ENCODE data around the gene TRIM29.
"Not testable (repeated sequence)": the region's sequence is repeated elsewhere in the genome, so short reads cannot be mapped to it uniquely, and the experiment has no call there.

The TRIM29 gene

GRCh38 chr11:120181376-120181975 is 43.6 kb upstream of the TRIM29 start:
- TF ChIP-seq OSR1 (CRISPR knock-in tag; IDR thresholded peaks at IDR 0.05) (no peak), ZC3H10 (CRISPR knock-in tag; IDR thresholded peaks at IDR 0.05) (no peak), PPARA (CRISPR knock-in tag; IDR thresholded peaks at IDR 0.05; ENCODE audit: borderline replicate concordance) (no peak), PATZ1 (CRISPR knock-in tag; IDR thresholded peaks at IDR 0.05; ENCODE audit: borderline replicate concordance) (no peak), TSHZ2 (CRISPR knock-in tag; IDR thresholded peaks at IDR 0.05) (no peak), CSDC2 (CRISPR knock-in tag; IDR thresholded peaks at IDR 0.05) (no peak)
- no peak for ATAC-seq

- TF ChIP-seq TCF4 (CRISPR knock-in tag; IDR thresholded peaks at IDR 0.05; ENCODE audit: borderline replicate concordance), result no peak
- TF ChIP-seq ZFP30 (CRISPR knock-in tag; IDR thresholded peaks at IDR 0.05), result no peak
- peak; percentile 35; the same call in 2 of the 3 replicates for ATAC-seq
Observed at GRCh38 chr11:120180551-120181232, 42.8 kb upstream of the TRIM29 start.

DNA sequence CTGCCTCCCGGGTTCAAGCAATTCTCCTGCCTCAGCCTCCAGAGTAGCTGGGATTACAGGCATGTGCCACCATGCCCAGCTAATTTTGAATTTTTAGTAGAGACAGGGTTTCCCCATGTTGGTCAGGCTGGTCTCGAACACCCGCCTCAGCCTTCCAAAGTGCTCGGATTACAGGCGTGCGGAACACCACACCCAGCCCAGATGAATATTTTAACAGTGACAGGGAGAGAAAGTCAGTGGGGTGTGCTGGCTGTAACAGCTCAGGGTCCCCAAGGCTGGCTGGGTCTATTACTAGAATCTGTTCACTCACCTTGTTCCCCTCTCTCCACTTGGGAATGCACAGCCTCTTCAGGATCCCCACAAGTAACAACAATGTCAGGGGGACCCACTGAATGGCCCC is 42.1 kb upstream of the TRIM29 start:
- ATAC-seq, result not testable (repeated sequence)

- no peak for TF ChIP-seq TCF4 (CRISPR knock-in tag; IDR thresholded peaks at IDR 0.05; ENCODE audit: borderline replicate concordance)
- TF ChIP-seq POU6F1 (CRISPR knock-in tag; IDR thresholded peaks at IDR 0.05; ENCODE audit: borderline replicate concordance, low read depth), result no peak
- no peak for TF ChIP-seq ESRRG (CRISPR knock-in tag; IDR thresholded peaks at IDR 0.05)
- no peak for TF ChIP-seq OSR1 (CRISPR knock-in tag; IDR thresholded peaks at IDR 0.05)
- no peak for TF ChIP-seq CSDC2 (CRISPR knock-in tag; IDR thresholded peaks at IDR 0.05)
- TF ChIP-seq ARNTL (CRISPR knock-in tag; IDR thresholded peaks at IDR 0.05; ENCODE audit: borderline replicate concordance, low read depth), result no peak
- TF ChIP-seq ZFP30 (CRISPR knock-in tag; IDR thresholded peaks at IDR 0.05), result no peak
- no peak for TF ChIP-seq GLIS3 (CRISPR knock-in tag; IDR thresholded peaks at IDR 0.05)
- TF ChIP-seq, protein P1, sequence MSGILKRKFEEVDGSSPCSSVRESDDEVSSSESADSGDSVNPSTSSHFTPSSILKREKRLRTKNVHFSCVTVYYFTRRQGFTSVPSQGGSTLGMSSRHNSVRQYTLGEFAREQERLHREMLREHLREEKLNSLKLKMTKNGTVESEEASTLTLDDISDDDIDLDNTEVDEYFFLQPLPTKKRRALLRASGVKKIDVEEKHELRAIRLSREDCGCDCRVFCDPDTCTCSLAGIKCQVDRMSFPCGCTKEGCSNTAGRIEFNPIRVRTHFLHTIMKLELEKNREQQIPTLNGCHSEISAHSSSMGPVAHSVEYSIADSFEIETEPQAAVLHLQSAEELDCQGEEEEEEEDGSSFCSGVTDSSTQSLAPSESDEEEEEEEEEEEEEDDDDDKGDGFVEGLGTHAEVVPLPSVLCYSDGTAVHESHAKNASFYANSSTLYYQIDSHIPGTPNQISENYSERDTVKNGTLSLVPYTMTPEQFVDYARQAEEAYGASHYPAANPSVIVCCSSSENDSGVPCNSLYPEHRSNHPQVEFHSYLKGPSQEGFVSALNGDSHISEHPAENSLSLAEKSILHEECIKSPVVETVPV (CRISPR knock-in tag; IDR thresholded peaks at IDR 0.05), result no peak
- TF ChIP-seq PPARA (CRISPR knock-in tag; IDR thresholded peaks at IDR 0.05; ENCODE audit: borderline replicate concordance), result no peak
- TF ChIP-seq ISL1 (CRISPR knock-in tag; IDR thresholded peaks at IDR 0.05), result no peak
- no peak for TF ChIP-seq TSHZ2 (CRISPR knock-in tag; IDR thresholded peaks at IDR 0.05)
- no peak for TF ChIP-seq ZFP3 (CRISPR knock-in tag; IDR thresholded peaks at IDR 0.05)
- TF ChIP-seq ZNF8 (CRISPR knock-in tag; IDR thresholded peaks at IDR 0.05), result no peak
- no peak for TF ChIP-seq ZC3H10 (CRISPR knock-in tag; IDR thresholded peaks at IDR 0.05)
- no peak for TF ChIP-seq ZNF70 (CRISPR knock-in tag; IDR thresholded peaks at IDR 0.05)
- TF ChIP-seq SNAI2 (CRISPR knock-in tag; IDR thresholded peaks at IDR 0.05), result no peak
- TF ChIP-seq BACH2 (CRISPR knock-in tag; IDR thresholded peaks at IDR 0.05; ENCODE audit: borderline replicate concordance), result no peak
Observed at GRCh38 chr11:120179057-120179672, 41.3 kb upstream of the TRIM29 start.

More at GRCh38 chr11:120179057-120179672, 41.3 kb upstream of the TRIM29 start:
- ATAC-seq, result no peak

All from SK-N-SH treated with all-trans-retinoic acid at 6 μM for 48 hours (cell line).